Stimulated activated naive B cell treated with anti-CD40 and anti-IgM and Interleukin-4, amounts not matched to agents 10 μg/mL and 1 μg/mL and 100 μg/mL, for 72 hours (primary cell): Measurements from ENCODE around the gene SLX4IP.

Source experiments
- ATAC-seq, 2 donors: fragments of 150-1000 bp; cut with Tn5 transposase; replicated peaks; 2 replicates each; pipeline ENCODE4 v1.10.0; 2021; ENCODE audit warnings: moderate library complexity in 1 of 2
- DNase-seq: peaks from one replicate; pipeline ENCODE4 v3.0.0; 2021
- H3K27ac Mint-ChIP-seq: one replicate; pipeline ENCODE4 v1.8.0; 2022; ENCODE audit warnings: mild to moderate bottlenecking, mixed read lengths
- H3K27me3 Mint-ChIP-seq, 2 donors: one replicate each; pipeline ENCODE4 v1.8.0; 2022; ENCODE audit warnings: mixed read lengths in 2 of 2
- H3K36me3 Mint-ChIP-seq, 2 donors: one replicate each; pipeline ENCODE4 v1.8.0; 2022; ENCODE audit warnings: mixed read lengths in 2 of 2, mild to moderate bottlenecking in 1 of 2
- H3K4me1 Mint-ChIP-seq, 2 donors: one replicate each; pipeline ENCODE4 v1.8.0; 2022; ENCODE audit warnings: mixed read lengths in 2 of 2, mild to moderate bottlenecking in 1 of 2
- H3K4me3 Mint-ChIP-seq, 2 donors: one replicate each; pipeline ENCODE4 v1.8.0; 2022; ENCODE audit warnings: mild to moderate bottlenecking in 2 of 2, mixed read lengths in 2 of 2, moderate library complexity in 1 of 2
- H3K9me3 Mint-ChIP-seq, 2 donors: one replicate each; pipeline ENCODE4 v1.8.0; 2022; ENCODE audit warnings: mixed read lengths in 2 of 2, mild to moderate bottlenecking in 1 of 2

SLX4IP gene

GRCh38 chr20:10434467-10434831 lies 656 bp upstream of the SLX4IP start:
- Mint-ChIP-seq H3K4me3 (peak overlapping the region; percentile 91), H3K27ac (peak overlapping the region; percentile 95), H3K9me3 (no peaks in the 10 kb centered on the region), H3K27me3 (no peaks in the 10 kb centered on the region), H3K36me3 (peaks cover 2 to 8% of the 10 kb centered on the region in 2 donors), H3K4me1 (peaks cover 24 to 34% of the 10 kb centered on the region in 2 donors)
- ATAC-seq (peak; percentile 65 to 66), DNase-seq (peak; percentile 86)

GRCh38 chr20:10436053-10436699 lies 1.1 kb downstream of the SLX4IP start:
- Mint-ChIP-seq H3K4me3 (peak overlapping the region in 1 of 2 donors; percentile 46), H3K36me3 (peaks cover 7 to 15% of the 10 kb centered on the region in 2 donors), H3K27ac (no peak overlapping the region), H3K4me1 (peaks cover 20 to 31% of the 10 kb centered on the region in 2 donors), H3K27me3 (no peaks in the 10 kb centered on the region), H3K9me3 (no peaks in the 10 kb centered on the region)
- no peak for DNase-seq
- no peak for ATAC-seq

- Mint-ChIP-seq H3K9me3 (no peaks in the 10 kb centered on the region), H3K36me3 (peaks cover 6 to 9% of the 10 kb centered on the region in 2 donors), H3K27ac (no peak overlapping the region), H3K4me3 (no peak overlapping the region), H3K4me1 (peaks cover 8 to 18% of the 10 kb centered on the region in 2 donors), H3K27me3 (no peaks in the 10 kb centered on the region)
- no peak for DNase-seq
- ATAC-seq: no peak
These were observed 3.1 kb downstream of the SLX4IP start for GRCh38 chr20:10438217-10438616.

GRCh38 chr20:10443936-10444335 lies 8.8 kb downstream of the SLX4IP start:
- H3K27me3 Mint-ChIP-seq: no peaks in the 10 kb centered on the region

GRCh38 chr20:10445758-10446157 lies 10.7 kb downstream of the SLX4IP start:
- no peak for DNase-seq
- no peak overlapping the region for H3K27ac Mint-ChIP-seq
- peaks cover 4 to 15% of the 10 kb centered on the region in 2 donors for H3K36me3 Mint-ChIP-seq
- H3K27me3 Mint-ChIP-seq: no peaks in the 10 kb centered on the region
- peaks cover 0 to 3% of the 10 kb centered on the region in 2 donors for H3K9me3 Mint-ChIP-seq
- H3K4me1 Mint-ChIP-seq: peaks cover 20 to 27% of the 10 kb centered on the region in 2 donors
- no peak for ATAC-seq
- no peak overlapping the region for H3K4me3 Mint-ChIP-seq

More at GRCh38 chr20:10443936-10444335, 8.8 kb downstream of the SLX4IP start:
- Mint-ChIP-seq H3K4me1 (peaks cover 20 to 27% of the 10 kb centered on the region in 2 donors), H3K27ac (no peak overlapping the region), H3K36me3 (peaks cover 6 to 18% of the 10 kb centered on the region in 2 donors), H3K9me3 (peaks cover 0 to 3% of the 10 kb centered on the region in 2 donors), H3K4me3 (peak overlapping the region in 1 of 2 donors; percentile 31)
- ATAC-seq (peak; percentile 52 to 57), DNase-seq (no peak)

GRCh38 chr20:10447028-10447427 lies 11.9 kb downstream of the SLX4IP start:
- no peaks in the 10 kb centered on the region for H3K27me3 Mint-ChIP-seq
- H3K27ac Mint-ChIP-seq: peak overlapping the region; percentile 20
- H3K4me3 Mint-ChIP-seq: peak overlapping the region; percentile 66 to 72
- peaks cover 0 to 11% of the 10 kb centered on the region in 2 donors for H3K36me3 Mint-ChIP-seq
- peaks cover 21 to 29% of the 10 kb centered on the region in 2 donors for H3K4me1 Mint-ChIP-seq
- ATAC-seq (peak; percentile 99 to 100), DNase-seq (peak; percentile 40)
- peaks cover 0 to 3% of the 10 kb centered on the region in 2 donors for H3K9me3 Mint-ChIP-seq

- Mint-ChIP-seq H3K4me3 (no peak overlapping the region), H3K36me3 (peaks cover 0 to 9% of the 10 kb centered on the region in 2 donors), H3K27me3 (no peaks in the 10 kb centered on the region), H3K9me3 (peaks cover 0 to 3% of the 10 kb centered on the region in 2 donors), H3K27ac (no peak overlapping the region), H3K4me1 (peaks cover 25 to 36% of the 10 kb centered on the region in 2 donors)
- ATAC-seq (no peak), DNase-seq (no peak)
These were observed 13.4 kb downstream of the SLX4IP start for GRCh38 chr20:10448270-10449156.

GRCh38 chr20:10449270-10449669 lies 14.2 kb downstream of the SLX4IP start:
- H3K27me3 Mint-ChIP-seq: no peaks in the 10 kb centered on the region
- DNase-seq (no peak), ATAC-seq (no peak)
- H3K27ac Mint-ChIP-seq: no peak overlapping the region
- H3K9me3 Mint-ChIP-seq: no peaks in the 10 kb centered on the region
- H3K36me3 Mint-ChIP-seq: peaks cover 0 to 3% of the 10 kb centered on the region in 2 donors
- H3K4me1 Mint-ChIP-seq: peaks cover 24 to 37% of the 10 kb centered on the region in 2 donors
- no peak overlapping the region for H3K4me3 Mint-ChIP-seq

GRCh38 chr20:10453241-10453640 lies 18.1 kb downstream of the SLX4IP start:
- Mint-ChIP-seq H3K27me3 (no peaks in the 10 kb centered on the region), H3K9me3 (peaks cover 3 to 7% of the 10 kb centered on the region in 2 donors), H3K4me3 (peak overlapping the region; percentile 17 to 26), H3K4me1 (peaks cover 13 to 23% of the 10 kb centered on the region in 2 donors), H3K27ac (no peak overlapping the region), H3K36me3 (peaks cover 9 to 14% of the 10 kb centered on the region in 2 donors)
- DNase-seq (peak; percentile 31), ATAC-seq (peak; percentile 92 to 96)

GRCh38 chr20:10454151-10454750 lies 19.1 kb downstream of the SLX4IP start:
- H3K27ac Mint-ChIP-seq: no peak overlapping the region
- H3K4me3 Mint-ChIP-seq: no peak overlapping the region
- H3K36me3 Mint-ChIP-seq: peaks cover 19 to 24% of the 10 kb centered on the region in 2 donors
- peaks cover 3 to 7% of the 10 kb centered on the region in 2 donors for H3K9me3 Mint-ChIP-seq
- H3K4me1 Mint-ChIP-seq: peaks cover 13 to 23% of the 10 kb centered on the region in 2 donors
- no peaks in the 10 kb centered on the region for H3K27me3 Mint-ChIP-seq
- no peak for DNase-seq
- no peak for ATAC-seq

GRCh38 chr20:10461495-10461894 lies 26.4 kb downstream of the SLX4IP start:
- Mint-ChIP-seq H3K36me3 (peaks cover 41 to 57% of the 10 kb centered on the region in 2 donors), H3K4me3 (no peak overlapping the region), H3K27ac (no peak overlapping the region), H3K9me3 (peaks cover 5 to 11% of the 10 kb centered on the region in 2 donors), H3K27me3 (no peaks in the 10 kb centered on the region), H3K4me1 (peaks cover 0 to 4% of the 10 kb centered on the region in 2 donors)
- DNase-seq: no peak
- no peak for ATAC-seq

GRCh38 chr20:10462516-10462915 lies 27.4 kb downstream of the SLX4IP start:
- DNase-seq: no peak
- H3K36me3 Mint-ChIP-seq: peaks cover 36 to 50% of the 10 kb centered on the region in 2 donors
- no peak for ATAC-seq

GRCh38 chr20:10463622-10464021 lies 28.5 kb downstream of the SLX4IP start:
- H3K4me3 Mint-ChIP-seq: no peak overlapping the region
- H3K27me3 Mint-ChIP-seq: no peaks in the 10 kb centered on the region
- H3K36me3 Mint-ChIP-seq: peaks cover 35 to 42% of the 10 kb centered on the region in 2 donors
- DNase-seq (no peak), ATAC-seq (no peak)
- H3K4me1 Mint-ChIP-seq: peaks cover 0 to 9% of the 10 kb centered on the region in 2 donors
- peaks cover 1 to 4% of the 10 kb centered on the region in 2 donors for H3K9me3 Mint-ChIP-seq
- no peak overlapping the region for H3K27ac Mint-ChIP-seq

More at GRCh38 chr20:10462516-10462915, 27.4 kb downstream of the SLX4IP start:
- peaks cover 1 to 5% of the 10 kb centered on the region in 2 donors for H3K9me3 Mint-ChIP-seq
- H3K27ac Mint-ChIP-seq: no peak overlapping the region
- H3K4me3 Mint-ChIP-seq: no peak overlapping the region
- no peaks in the 10 kb centered on the region for H3K27me3 Mint-ChIP-seq
- H3K4me1 Mint-ChIP-seq: peaks cover 0 to 4% of the 10 kb centered on the region in 2 donors

GRCh38 chr20:10465135-10465534 lies 30.0 kb downstream of the SLX4IP start:
- DNase-seq (no peak), ATAC-seq (no peak)
- Mint-ChIP-seq H3K27me3 (no peaks in the 10 kb centered on the region), H3K4me1 (peaks cover 0 to 9% of the 10 kb centered on the region in 2 donors), H3K36me3 (peaks cover 30 to 35% of the 10 kb centered on the region in 2 donors), H3K4me3 (no peak overlapping the region), H3K27ac (no peak overlapping the region), H3K9me3 (peaks cover 1 to 4% of the 10 kb centered on the region in 2 donors)
